ENCODE results near the gene DEFB114. TPM values are rescaled to one million over a fixed set of nuclear protein-coding genes. Genes with fewer than 3 reads are reported as not detected.

DEFB114 gene
- total RNA-seq, 1 experiment from 2014 or later, result not detected

- H3K79me1 ChIP-seq (ENCODE audit: insufficient read depth, low read depth, low read length, poor library complexity, severe bottlenecking), result no peaks in the 10 kb centered on the region
- H4K91ac ChIP-seq (ENCODE audit: insufficient read length, low read depth, low read length), result no peak overlapping the region
- H4K5ac ChIP-seq (ENCODE audit: insufficient read length, low read depth, low read length), result no peak overlapping the region
- TF ChIP-seq, protein P1, sequence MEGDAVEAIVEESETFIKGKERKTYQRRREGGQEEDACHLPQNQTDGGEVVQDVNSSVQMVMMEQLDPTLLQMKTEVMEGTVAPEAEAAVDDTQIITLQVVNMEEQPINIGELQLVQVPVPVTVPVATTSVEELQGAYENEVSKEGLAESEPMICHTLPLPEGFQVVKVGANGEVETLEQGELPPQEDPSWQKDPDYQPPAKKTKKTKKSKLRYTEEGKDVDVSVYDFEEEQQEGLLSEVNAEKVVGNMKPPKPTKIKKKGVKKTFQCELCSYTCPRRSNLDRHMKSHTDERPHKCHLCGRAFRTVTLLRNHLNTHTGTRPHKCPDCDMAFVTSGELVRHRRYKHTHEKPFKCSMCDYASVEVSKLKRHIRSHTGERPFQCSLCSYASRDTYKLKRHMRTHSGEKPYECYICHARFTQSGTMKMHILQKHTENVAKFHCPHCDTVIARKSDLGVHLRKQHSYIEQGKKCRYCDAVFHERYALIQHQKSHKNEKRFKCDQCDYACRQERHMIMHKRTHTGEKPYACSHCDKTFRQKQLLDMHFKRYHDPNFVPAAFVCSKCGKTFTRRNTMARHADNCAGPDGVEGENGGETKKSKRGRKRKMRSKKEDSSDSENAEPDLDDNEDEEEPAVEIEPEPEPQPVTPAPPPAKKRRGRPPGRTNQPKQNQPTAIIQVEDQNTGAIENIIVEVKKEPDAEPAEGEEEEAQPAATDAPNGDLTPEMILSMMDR (conservative IDR thresholded peaks at IDR 0.05), result no peak
- no peaks in the 10 kb centered on the region for H3K27me3 ChIP-seq (ENCODE audit: insufficient read depth, low read length)
- no peaks in the 10 kb centered on the region for H4K20me1 ChIP-seq (ENCODE audit: control insufficient read depth, insufficient read depth, insufficient read length)
- H3K4me1 ChIP-seq (ENCODE audit: insufficient read depth, low read length), result no peaks in the 10 kb centered on the region; the same call in 1 of the 2 replicates
- no peak overlapping the region for H3K18ac ChIP-seq (ENCODE audit: insufficient read length, low read depth, low read length)
- H2BK12ac ChIP-seq (ENCODE audit: insufficient read length, low read depth, low read length), result no peak overlapping the region
- no peak overlapping the region for H3T11ph ChIP-seq (ENCODE audit: low read length)
- DNase-seq, result no peak
- H3K79me2 ChIP-seq (ENCODE audit: insufficient read depth, low read length), result no peaks in the 10 kb centered on the region
- no peak overlapping the region for H2BK5ac ChIP-seq (ENCODE audit: insufficient read length, low read length)
- WGBS (ENCODE audit: extremely low coverage, insufficient read length, low lambda C conversion rate), result no CpG with 5 or more reads among the region's 4 CpGs
- Mint-ChIP-seq H3K27me3 (ENCODE audit: low read depth) (no peaks in the 10 kb centered on the region), H3K27ac (no peak overlapping the region), H3K4me1 (peaks cover 0 to 4% of the 10 kb centered on the region in 2 experiments; a peak in 1 of 4 replicates), H3K9me3 (peaks cover 0 to 4% of the 10 kb centered on the region in 2 experiments; a peak in 1 of 5 replicates), H3K36me3 (ENCODE audit: insufficient read depth in 1 of 3, low read depth in 3 of 3) (no peaks in the 10 kb centered on the region), H3K4me3 (no peak overlapping the region)
- no peak overlapping the region for H3K56ac ChIP-seq (ENCODE audit: insufficient read length, low read depth, low read length)
- H3K14ac ChIP-seq (ENCODE audit: insufficient read depth, low read length), result no peak overlapping the region
- H2AK5ac ChIP-seq (ENCODE audit: insufficient read length, low read length), result no peak overlapping the region
- H3K23me2 ChIP-seq (ENCODE audit: insufficient read length, low read depth, low read length, poor library complexity, severe bottlenecking), result no peaks in the 10 kb centered on the region
- no peak overlapping the region for H3K9ac ChIP-seq (ENCODE audit: extremely low read depth, insufficient read length, low read length)
- no peak overlapping the region for H3K4ac ChIP-seq (ENCODE audit: low read depth, low read length)
- H3K4me2 ChIP-seq (ENCODE audit: insufficient read depth, insufficient read length, low read length), result no peak overlapping the region
- H3K9me3 ChIP-seq (ENCODE audit: control insufficient read depth, low read depth, low read length), result no peaks in the 10 kb centered on the region
- H2AFZ ChIP-seq (ENCODE audit: low read length), result no peak overlapping the region
- H3K27ac ChIP-seq (ENCODE audit: insufficient read length, low read depth, low read length), result no peak overlapping the region
- no peak overlapping the region for H2BK15ac ChIP-seq (ENCODE audit: low read depth, low read length)
- no peak overlapping the region for H3K23ac ChIP-seq (ENCODE audit: insufficient read length, low read depth, low read length)
- no peak overlapping the region for H4K8ac ChIP-seq (replicated peaks; ENCODE audit: insufficient read length, low read depth, low read length)
- H2BK120ac ChIP-seq (ENCODE audit: low read depth, low read length, poor library complexity, severe bottlenecking), result no peak overlapping the region
- H2BK20ac ChIP-seq (ENCODE audit: low read depth, low read length, poor library complexity, severe bottlenecking), result no peak overlapping the region
Measured at GRCh38 chr6:49979584-49979983, 15.6 kb upstream of the DEFB114 start.

Measured in H9 (cell line).